SIG-M5 treated with dmso at 0.1 percent for 504 hours (cell line): ENCODE measurements around the gene BTG2.
A peak's percentile ranks its signal among the peaks of the same experiment; 100 is the strongest.

Experiments
- DNase-seq: peaks from one replicate; lab custom pipeline; 2025; ENCODE audit not compliant: unreplicated experiment; lab: John Stamatoyannopoulos, UW

Gene BTG2

DNA sequence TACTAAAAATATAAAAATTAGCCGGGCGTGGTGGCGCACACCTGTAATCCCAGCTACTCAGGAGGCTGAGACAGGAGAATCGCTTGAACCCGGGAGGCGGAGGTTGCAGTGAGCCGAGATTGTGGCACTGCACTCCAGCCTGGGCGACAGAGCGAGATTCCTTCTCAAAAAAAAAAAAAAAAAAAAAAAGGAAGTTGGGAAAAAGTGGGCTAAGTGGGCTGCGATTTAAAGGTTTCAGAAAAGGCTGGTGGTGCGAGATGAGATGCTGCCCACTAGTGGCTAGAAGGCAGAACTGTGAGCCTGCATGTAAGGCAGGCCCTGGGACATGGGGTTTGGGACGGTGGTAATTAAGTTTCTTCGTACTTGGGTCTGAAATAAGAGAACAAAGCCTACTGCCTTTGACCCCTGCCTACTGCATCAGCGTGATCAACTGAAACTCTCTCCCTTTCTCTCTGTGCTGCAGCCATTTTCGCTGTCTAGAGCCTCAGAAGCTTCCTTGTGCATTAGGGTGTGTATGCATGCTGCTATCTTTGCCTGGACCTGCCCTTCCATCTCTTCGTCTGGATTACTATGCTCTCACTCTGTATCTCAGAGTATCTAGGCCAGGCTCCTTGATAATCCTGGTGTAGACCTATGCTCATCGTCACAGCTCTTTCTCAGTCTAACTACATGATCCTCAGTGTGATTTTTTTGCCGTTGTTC is 33.2 kb downstream of the BTG2 start:
- peak; percentile 73 for DNase-seq

DNA sequence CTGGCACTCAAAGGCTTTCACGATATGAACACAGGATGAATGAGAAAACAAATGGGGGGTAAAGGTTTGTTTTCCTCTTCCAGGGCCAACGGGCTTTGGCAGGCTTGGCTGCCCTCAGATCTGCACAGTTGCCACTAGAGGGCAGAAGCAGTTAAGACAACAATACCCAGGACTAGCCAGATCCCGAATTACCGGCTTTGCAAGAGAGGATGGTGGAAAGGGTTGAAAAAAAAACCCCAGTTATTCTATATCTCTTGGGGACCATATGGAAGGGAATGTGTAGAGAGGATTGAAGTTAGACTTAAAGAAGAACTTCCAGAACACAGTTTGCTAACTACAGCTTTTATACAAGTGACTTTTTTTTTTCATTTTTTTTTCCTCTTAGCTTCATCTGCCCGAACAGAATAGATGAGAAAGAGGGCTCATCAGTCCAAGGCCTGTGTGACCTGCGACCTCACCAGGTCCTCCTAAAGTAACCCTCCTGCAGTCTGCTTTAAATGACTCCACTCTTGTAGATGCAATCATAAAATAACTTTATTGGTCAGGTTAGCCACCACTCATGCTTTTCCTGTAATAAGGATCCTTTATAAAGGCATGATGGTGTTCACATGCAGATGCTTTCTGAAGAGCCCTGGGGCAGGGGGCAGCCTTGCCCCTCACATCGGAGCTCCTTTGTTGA is 34.9 kb downstream of the BTG2 start:
- peak; percentile 89 for DNase-seq

DNA sequence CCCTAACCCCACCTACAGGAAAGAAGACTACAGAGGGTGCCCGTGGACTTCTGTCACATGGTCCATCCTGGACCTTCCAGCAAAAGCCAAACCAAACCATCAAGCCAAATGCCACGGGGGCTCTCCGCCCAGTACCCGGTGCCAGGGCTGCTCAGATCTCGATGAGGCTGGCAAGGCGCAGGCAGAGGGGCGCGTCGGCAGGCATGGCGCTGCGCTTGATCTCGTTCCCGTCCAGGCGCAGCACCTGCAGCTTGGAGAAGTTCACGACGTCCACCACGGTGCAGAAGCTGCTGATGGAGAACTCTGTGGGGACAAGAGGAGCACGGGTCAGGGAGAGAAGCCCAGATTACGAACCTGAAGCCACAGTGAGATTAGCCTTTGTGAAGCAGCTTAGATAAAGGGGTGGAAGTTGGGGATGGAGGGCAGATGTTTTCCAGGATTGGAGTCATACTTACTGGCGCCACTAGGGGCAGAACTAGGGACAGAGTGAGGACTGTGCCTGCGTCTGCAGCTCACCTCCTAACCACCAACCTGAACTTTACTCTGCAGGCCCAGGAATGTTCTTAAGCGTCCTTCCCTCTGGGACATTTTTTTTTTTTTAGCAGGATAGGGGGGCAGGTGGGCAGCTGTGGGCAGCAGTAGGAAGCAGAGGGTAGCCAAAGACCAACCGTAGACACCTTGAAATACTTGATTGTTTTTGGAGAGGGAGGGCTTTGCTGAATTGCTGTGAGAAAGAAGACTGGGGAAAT is 37.0 kb downstream of the BTG2 start:
- DNase-seq, result peak; percentile 67

DNA sequence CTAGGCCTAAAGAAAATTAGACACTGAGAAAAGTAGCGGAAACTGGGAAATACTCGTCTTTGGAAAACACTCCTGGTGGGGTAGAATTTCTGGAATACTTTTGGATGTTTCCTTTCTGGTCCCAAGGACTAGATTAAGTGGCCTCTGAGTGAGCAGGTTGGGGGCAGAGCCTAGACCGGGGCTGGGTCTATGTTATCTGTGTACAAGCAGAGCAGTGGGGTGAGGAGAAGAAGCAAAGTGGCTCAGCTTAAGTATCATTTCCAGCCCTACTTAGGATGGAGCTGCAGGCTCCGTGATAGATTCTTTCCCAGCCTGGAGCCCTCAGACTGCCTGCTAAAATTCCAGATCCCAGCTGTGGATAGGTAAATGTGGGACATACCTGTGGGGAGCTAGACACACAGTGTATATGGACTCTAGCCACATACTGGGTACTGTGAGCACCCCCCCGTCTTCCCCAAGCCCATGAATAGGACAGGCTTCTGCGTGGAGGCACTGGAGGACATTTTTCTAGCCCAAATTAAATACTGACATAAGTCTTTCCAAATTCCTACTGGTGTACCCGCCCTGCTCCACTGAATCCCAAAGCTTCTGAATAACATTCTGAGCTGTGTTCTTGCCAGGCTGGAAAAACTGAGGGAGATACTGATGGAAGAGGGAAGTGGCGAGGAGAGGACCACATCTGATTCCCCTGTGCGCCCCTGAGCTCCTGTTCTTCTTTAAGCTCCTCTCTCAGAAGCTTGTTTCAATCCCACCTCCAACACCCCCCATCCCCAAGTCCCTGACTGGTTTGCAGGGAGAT is 38.8 kb downstream of the BTG2 start:
- no peak for DNase-seq

DNA sequence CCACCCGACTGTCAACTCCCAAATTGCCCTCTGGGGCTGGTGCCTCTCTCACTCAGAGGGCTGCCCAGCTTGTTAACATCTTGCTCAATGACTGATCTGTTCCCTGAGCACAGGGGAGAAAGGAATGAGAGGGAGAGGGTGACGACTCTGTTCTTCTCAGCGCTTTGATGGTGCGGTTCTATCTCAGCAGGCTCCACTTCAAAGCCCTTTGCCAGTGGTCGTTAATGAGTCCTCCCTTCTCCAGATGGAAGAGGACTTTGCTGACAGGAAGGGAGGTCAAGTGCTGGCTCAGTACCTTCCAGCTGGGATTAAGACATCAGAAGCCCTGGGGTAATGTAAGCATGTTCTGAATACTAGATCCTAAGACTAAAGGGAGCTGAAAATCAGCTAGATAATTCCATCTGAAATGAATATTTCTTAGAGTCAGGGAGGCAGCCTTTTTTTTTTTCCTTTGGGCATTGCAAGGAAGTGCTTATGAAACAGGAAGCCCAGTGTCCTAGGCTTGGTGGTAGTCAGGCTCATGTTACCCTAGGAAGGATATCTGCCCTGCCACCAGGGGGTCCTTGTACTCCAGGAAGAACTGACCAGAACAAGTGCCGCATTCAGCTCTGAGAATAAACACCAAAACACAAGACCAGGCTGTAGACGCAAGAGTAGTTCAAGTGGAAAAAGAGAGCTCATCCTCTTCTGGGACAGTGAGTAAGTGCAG is 40.9 kb downstream of the BTG2 start:
- peak; percentile 26 for DNase-seq

DNA sequence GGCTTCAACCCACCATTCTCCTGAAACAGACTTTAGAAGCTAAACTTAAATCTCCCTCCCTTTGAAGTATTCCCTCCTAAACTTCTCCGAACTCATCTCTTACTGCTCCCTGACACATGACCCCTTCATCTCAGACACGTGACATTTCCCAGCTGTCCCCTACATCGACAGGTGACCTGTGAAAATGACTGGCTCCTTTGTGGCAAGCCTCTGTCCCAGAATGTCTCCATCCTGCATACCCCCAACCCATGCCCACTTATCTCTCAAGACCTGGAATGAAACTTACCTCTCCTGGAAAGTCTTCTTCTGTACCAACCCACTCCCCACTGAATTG is 41.4 kb downstream of the BTG2 start:
- no peak for DNase-seq

DNA sequence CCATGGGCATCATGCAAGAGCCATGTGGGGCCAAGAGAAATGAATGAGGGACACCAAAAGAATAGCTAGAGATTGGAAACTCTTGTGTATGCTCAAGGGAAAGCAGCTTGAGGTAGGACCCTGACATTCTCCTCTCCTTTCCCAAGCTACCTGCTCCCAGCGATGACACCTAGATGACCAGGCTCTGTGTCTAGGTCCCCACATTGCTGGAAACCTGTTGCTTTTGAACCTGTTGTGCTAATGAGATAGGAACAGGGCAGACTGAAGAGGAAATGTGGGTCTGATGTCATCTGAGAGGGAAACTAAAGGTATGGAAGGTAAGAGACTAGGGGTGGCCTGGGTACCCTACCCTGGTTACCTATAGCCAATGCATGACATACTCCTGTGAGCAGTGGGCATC is 43.8 kb downstream of the BTG2 start:
- no peak for DNase-seq

DNA sequence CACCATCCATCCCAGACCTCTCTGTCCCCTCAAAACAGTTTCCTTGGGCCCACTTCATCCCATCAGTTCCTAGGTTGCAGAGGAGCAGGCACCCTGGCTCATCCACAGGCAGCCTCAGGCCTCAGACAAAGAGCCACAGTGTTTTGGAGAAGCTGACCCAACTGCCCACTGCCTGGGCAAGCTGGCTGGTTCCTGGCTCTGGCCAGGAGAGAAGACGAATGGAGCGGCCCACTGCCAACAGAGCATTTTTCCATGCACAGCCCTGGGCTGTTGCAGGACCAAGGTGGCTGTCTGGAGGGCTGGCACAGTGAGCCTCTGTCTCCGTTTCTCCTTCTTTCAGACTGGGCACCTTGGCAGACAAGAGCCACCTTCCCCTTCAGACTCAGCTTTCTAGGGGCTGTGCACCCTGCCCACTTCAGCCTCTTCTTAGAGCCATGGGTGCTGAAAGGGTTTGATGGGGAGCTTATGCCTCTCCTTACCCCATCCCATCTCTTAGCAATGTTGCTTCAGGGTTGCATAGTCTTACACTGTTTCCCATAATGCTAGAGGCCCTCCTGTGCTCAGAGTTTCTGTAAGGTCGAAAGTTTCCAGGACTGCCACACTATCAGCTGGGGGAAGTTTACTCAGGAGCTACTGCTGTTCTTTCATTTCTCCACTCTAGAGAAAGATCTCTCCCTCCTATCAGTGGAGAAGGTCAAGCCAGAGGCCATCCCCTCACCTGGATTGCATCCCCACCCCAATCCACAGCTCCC is 44.6 kb downstream of the BTG2 start:
- no peak for DNase-seq

DNA sequence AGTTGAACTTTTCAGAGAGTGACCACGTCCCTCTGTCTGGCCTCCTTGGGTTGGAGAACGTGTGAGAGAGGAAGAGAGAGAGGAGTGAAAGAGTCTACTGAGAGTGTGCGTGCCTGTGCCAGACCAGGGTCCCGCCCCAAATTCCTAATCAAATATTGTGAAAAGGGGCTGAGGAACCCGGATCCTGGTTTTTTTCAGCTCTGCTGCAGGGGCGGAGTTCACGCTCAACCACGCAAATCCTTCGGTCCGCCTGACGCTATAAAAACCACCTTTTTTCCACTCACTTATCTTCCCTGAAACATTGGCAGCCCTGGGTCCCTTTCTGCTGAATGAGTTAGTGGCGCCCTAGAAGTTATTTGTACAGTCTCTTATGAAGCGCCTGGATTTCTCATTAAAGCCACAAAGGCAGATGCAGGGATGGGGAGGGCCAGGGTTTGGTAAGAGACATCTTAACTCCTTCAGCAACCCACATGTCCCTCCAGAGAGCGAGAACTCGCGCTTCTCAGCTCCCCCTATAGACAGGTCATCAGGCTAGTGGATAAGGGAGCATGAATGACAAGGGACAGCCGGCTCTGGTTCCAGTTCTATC is 45.8 kb downstream of the BTG2 start, which contains the start of gene FMOD:
FMOD (minus strand) TSS at position 86 of the 589 bp plus-strand sequence. CDS start 2,852 bp downstream, outside the sequence.
- peak; percentile 24 for DNase-seq

DNA sequence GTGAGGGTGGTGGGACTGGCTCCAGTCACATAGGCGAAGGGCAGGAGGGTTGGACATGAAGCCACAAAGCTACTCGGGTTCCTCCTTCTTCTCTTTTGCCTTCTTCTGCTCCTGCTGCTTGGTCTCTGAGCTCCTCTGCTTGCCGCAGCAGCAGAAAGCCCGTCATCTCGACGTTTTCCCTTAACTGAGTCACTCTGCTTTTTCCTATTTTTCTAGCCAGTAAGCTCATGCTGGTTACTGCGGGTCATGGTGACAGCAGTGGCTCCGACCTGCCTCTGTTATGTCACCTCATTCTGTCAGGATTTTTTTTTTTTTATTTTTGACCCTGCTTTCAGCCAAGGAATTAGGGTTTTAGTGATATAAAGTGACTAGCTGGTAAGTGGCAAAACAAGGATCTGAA is 48.2 kb downstream of the BTG2 start:
- DNase-seq, result no peak

DNA sequence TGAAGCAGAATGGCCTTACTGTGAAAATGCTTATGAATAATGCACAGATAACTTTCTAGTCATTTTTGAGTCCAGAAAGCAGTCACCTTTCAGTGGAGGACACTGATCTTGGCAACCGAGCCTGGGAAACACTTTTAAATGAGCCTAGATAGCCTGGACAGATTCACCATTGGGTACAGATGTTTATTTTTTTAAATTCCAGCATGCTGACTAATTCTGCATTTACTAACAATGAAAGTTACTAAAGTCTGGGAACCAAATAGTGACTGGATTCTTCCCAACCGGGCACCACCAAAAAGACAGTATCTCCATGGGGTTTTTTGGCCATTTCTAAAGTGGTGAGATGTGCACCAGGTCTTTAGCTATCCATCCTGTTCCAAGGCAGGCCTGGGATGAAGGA is 48.9 kb downstream of the BTG2 start:
- no peak for DNase-seq

DNA sequence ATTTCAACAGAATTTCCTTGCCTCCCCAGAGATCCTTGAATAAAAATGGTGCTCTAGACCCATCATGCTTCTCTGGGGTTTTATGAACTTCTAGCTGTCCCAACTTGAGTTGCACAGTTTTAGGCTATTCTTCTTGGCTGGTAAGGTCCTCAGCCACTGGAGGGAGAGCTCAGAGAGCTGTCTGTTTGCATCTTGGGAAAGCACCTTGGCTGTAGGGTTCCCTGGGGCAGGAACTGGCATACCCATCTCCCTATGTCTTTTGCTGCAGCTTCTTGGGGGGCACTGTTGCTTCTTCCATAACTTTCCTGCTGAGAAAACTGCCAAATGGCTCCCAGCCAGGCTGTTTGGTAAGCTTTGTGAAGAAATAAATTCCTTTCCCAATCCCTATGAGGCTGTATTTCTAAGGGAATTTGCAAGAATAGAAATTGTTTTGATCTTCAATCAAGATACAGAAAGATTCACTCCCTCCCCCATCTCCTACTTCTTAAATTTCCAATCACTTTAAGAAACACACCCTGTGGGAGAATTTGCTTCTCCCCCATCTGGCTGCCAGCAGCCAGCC is 53.8 kb downstream of the BTG2 start:
- DNase-seq, result no peak
